ENCODE data around the gene MSRB2.

MSRB2 gene

GRCh38 chr10:23121135-23121534, 25.8 kb downstream of the MSRB2 start:
- TF ChIP-seq CTCF (conservative IDR thresholded peaks at IDR 0.05; ENCODE audit: low read depth, low read length): no peak
- Histone ChIP-seq H3K9ac (no peak overlapping the region), H3K36me3 (ENCODE audit: insufficient read depth) (no peaks in the 10 kb centered on the region), H3K27ac (no peak overlapping the region), H3K4me2 (no peak overlapping the region), H3K4me3 (IDR thresholded peaks at IDR 0.05; ENCODE audit: insufficient read depth, low read depth, low read length) (no peak overlapping the region), H2AFZ (ENCODE audit: low read depth) (no peak overlapping the region), H3K4me1 (ENCODE audit: low read depth, poor library complexity, severe bottlenecking) (no peaks in the 10 kb centered on the region), H4K20me1 (ENCODE audit: insufficient read depth) (no peaks in the 10 kb centered on the region), H3K27me3 (ENCODE audit: insufficient read depth, low read depth) (no peaks in the 10 kb centered on the region), H3K79me2 (ENCODE audit: insufficient read depth, low read depth) (no peaks in the 10 kb centered on the region)

- TF ChIP-seq CTCF (conservative IDR thresholded peaks at IDR 0.05; ENCODE audit: low read depth, low read length): no peak
- Histone ChIP-seq H3K27ac (no peak overlapping the region), H3K79me2 (ENCODE audit: insufficient read depth, low read depth) (no peaks in the 10 kb centered on the region), H2AFZ (ENCODE audit: low read depth) (no peak overlapping the region), H3K4me3 (IDR thresholded peaks at IDR 0.05; ENCODE audit: insufficient read depth, low read depth, low read length) (no peak overlapping the region), H3K27me3 (ENCODE audit: insufficient read depth, low read depth) (no peaks in the 10 kb centered on the region), H3K9ac (no peak overlapping the region), H3K4me2 (no peak overlapping the region), H4K20me1 (ENCODE audit: insufficient read depth) (no peaks in the 10 kb centered on the region), H3K36me3 (ENCODE audit: insufficient read depth) (no peaks in the 10 kb centered on the region), H3K4me1 (ENCODE audit: low read depth, poor library complexity, severe bottlenecking) (no peaks in the 10 kb centered on the region)
These were observed 41.1 kb downstream of the MSRB2 start for GRCh38 chr10:23136462-23136861.

GRCh38 chr10:23139677-23140076, 44.3 kb downstream of the MSRB2 start:
- Histone ChIP-seq H3K9ac (no peak overlapping the region), H3K4me1 (ENCODE audit: low read depth, poor library complexity, severe bottlenecking) (no peaks in the 10 kb centered on the region), H3K4me3 (IDR thresholded peaks at IDR 0.05; ENCODE audit: insufficient read depth, low read depth, low read length) (no peak overlapping the region), H2AFZ (ENCODE audit: low read depth) (no peak overlapping the region), H3K36me3 (ENCODE audit: insufficient read depth) (no peaks in the 10 kb centered on the region), H3K4me2 (no peak overlapping the region), H3K27ac (no peak overlapping the region), H3K79me2 (ENCODE audit: insufficient read depth, low read depth) (no peaks in the 10 kb centered on the region), H4K20me1 (ENCODE audit: insufficient read depth) (no peaks in the 10 kb centered on the region), H3K27me3 (ENCODE audit: insufficient read depth, low read depth) (no peaks in the 10 kb centered on the region)
- no peak for TF ChIP-seq CTCF (conservative IDR thresholded peaks at IDR 0.05; ENCODE audit: low read depth, low read length)

GRCh38 chr10:23141995-23142394, 46.6 kb downstream of the MSRB2 start:
- Histone ChIP-seq H3K4me3 (IDR thresholded peaks at IDR 0.05; ENCODE audit: insufficient read depth, low read depth, low read length) (no peak overlapping the region), H3K27me3 (ENCODE audit: insufficient read depth, low read depth) (no peaks in the 10 kb centered on the region), H3K27ac (no peak overlapping the region), H3K4me2 (no peak overlapping the region), H3K4me1 (ENCODE audit: low read depth, poor library complexity, severe bottlenecking) (no peaks in the 10 kb centered on the region), H3K36me3 (ENCODE audit: insufficient read depth) (no peaks in the 10 kb centered on the region), H3K79me2 (ENCODE audit: insufficient read depth, low read depth) (no peaks in the 10 kb centered on the region), H4K20me1 (ENCODE audit: insufficient read depth) (no peaks in the 10 kb centered on the region), H3K9ac (no peak overlapping the region), H2AFZ (ENCODE audit: low read depth) (no peak overlapping the region)
- TF ChIP-seq CTCF (conservative IDR thresholded peaks at IDR 0.05; ENCODE audit: low read depth, low read length): no peak

- Histone ChIP-seq H3K4me3 (IDR thresholded peaks at IDR 0.05; ENCODE audit: insufficient read depth, low read depth, low read length) (no peak overlapping the region), H3K79me2 (ENCODE audit: insufficient read depth, low read depth) (no peaks in the 10 kb centered on the region), H4K20me1 (ENCODE audit: insufficient read depth) (no peaks in the 10 kb centered on the region), H3K27ac (no peak overlapping the region), H3K27me3 (ENCODE audit: insufficient read depth, low read depth) (no peaks in the 10 kb centered on the region), H3K36me3 (ENCODE audit: insufficient read depth) (no peaks in the 10 kb centered on the region), H3K4me2 (no peak overlapping the region), H2AFZ (ENCODE audit: low read depth) (no peak overlapping the region), H3K4me1 (ENCODE audit: low read depth, poor library complexity, severe bottlenecking) (no peaks in the 10 kb centered on the region), H3K9ac (no peak overlapping the region)
- TF ChIP-seq CTCF (conservative IDR thresholded peaks at IDR 0.05; ENCODE audit: low read depth, low read length): no peak
These were observed 50.9 kb downstream of the MSRB2 start for GRCh38 chr10:23146258-23146657.
